ENCODE results near the gene TSPEAR. TPM values are rescaled to one million over a fixed set of nuclear protein-coding genes. Genes with fewer than 3 reads are reported as not detected.

TSPEAR gene
- total RNA-seq, 4 donors from 2014 or later = not detected

DNA sequence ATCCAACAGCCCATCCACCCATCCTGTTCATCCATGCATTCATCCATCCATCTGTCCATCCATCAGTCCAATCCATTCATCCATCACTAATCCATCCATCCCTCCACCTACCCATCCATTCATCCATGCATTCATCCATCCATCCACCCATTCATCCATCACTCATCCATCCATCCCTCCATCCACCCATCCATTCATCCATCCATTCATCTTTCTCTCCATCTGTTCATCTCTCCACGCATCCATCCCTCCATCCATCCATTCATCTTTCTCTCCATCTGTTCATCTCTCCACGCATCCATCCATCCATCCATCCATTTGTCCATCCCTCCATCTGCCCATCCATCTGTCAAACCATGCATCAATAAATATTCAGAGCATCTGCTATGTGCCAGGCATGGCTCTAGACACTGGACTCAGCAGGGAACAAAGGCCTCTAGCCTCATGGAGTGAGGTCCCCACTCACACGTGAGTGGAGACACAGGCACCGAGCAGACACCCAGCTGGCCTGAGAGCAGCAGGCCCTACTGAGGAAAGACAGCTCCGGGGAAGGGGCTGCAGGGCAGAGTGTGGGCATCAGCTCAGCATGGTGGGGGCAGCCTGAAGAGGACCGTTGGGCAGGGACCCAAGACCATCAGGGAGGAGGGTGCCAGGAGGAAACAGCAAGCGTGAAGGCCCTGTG lies 181.0 kb downstream of the TSPEAR start:
- Histone ChIP-seq H3K4me1 (no peaks in the 10 kb centered on the region), H3K27me3 (no peaks in the 10 kb centered on the region), H3K9me3 (no peaks in the 10 kb centered on the region), H3K4me3 (no peak overlapping the region), H3K27ac (no peak overlapping the region), H3K36me3 (no peaks in the 10 kb centered on the region)
- TF ChIP-seq, protein P1, sequence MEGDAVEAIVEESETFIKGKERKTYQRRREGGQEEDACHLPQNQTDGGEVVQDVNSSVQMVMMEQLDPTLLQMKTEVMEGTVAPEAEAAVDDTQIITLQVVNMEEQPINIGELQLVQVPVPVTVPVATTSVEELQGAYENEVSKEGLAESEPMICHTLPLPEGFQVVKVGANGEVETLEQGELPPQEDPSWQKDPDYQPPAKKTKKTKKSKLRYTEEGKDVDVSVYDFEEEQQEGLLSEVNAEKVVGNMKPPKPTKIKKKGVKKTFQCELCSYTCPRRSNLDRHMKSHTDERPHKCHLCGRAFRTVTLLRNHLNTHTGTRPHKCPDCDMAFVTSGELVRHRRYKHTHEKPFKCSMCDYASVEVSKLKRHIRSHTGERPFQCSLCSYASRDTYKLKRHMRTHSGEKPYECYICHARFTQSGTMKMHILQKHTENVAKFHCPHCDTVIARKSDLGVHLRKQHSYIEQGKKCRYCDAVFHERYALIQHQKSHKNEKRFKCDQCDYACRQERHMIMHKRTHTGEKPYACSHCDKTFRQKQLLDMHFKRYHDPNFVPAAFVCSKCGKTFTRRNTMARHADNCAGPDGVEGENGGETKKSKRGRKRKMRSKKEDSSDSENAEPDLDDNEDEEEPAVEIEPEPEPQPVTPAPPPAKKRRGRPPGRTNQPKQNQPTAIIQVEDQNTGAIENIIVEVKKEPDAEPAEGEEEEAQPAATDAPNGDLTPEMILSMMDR (IDR thresholded peaks at IDR 0.05) = no peak
- TF ChIP-seq POLR2A (IDR thresholded peaks at IDR 0.05) (no peak), EP300 (IDR thresholded peaks at IDR 0.05) (no peak)
- no peak for DNase-seq (ENCODE audit: low spot score in 2 of 2)
- WGBS, 2 donors = 83 to 85% methylated on average over 7 of the region's 7 CpGs

DNA sequence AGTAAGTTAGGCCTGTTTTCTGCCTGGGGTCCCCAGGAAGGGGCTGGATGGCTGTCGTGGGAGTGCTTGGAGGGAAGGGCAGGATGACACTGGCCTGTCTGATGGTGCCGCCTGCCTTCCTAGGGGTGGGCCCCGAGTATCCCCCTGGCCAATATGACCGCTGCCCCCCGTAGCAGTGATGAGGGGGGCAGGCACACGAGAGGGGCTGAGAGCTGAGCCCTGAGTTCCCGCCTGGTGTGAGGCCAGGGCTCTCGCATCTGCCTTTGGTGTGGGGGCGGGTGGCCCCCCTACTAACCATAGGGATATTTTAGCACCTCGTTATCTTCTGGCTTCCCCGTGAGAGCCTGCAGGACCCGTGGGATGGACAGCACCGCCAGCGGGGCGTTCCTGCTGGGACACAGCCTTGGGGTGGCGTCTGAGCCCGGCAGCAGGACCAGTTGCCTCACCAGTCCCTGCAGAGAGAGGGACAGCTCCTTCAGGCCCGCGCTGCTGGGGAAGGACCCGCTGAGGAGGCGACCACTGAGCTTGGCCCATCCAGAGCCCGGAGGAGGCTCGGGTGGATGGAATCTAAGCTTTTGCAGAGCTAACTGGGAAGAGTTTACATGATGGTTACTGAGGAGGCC lies 181.8 kb downstream of the TSPEAR start:
- no peak for DNase-seq (ENCODE audit: low spot score in 2 of 2)
- H3K4me1 ChIP-seq = no peaks in the 10 kb centered on the region
- TF ChIP-seq EP300 (IDR thresholded peaks at IDR 0.05) (no peak), POLR2A (IDR thresholded peaks at IDR 0.05) (no peak)
- TF ChIP-seq, protein P1 (IDR thresholded peaks at IDR 0.05) = no peak
- no peak overlapping the region for H3K27ac ChIP-seq
- no peak overlapping the region for H3K4me3 ChIP-seq
- 70 to 76% methylated on average over 11 to 23 of the region's 23 CpGs for WGBS, 2 donors
- H3K27me3 ChIP-seq = no peaks in the 10 kb centered on the region
- H3K36me3 ChIP-seq = no peaks in the 10 kb centered on the region
- no peaks in the 10 kb centered on the region for H3K9me3 ChIP-seq

DNA sequence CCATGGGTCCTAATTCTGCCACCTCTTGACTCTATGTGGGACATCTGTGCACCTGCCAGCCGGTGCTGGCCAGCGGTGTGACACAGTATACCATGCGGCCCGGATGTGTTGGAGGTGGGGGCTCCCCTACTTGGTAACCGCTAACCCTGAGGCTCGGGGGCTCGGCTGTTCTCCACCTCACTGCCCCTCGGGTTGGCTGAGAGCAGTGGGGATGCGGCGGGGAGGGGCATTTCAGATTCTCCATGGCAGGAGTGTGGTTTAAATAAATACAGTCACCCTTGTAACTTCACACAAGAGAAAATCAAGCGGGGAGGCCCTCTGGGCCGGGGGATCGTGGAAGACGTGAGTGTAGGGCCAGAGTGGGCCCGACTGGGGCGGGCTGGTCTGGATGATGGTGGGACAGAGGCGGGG lies 182.4 kb downstream of the TSPEAR start:
- Histone ChIP-seq H3K4me3 (no peak overlapping the region), H3K36me3 (no peaks in the 10 kb centered on the region), H3K27ac (no peak overlapping the region), H3K4me1 (no peaks in the 10 kb centered on the region), H3K27me3 (no peaks in the 10 kb centered on the region), H3K9me3 (no peaks in the 10 kb centered on the region)
- TF ChIP-seq, protein P1 (IDR thresholded peaks at IDR 0.05) = no peak
- TF ChIP-seq EP300 (IDR thresholded peaks at IDR 0.05) = no peak
- TF ChIP-seq POLR2A (IDR thresholded peaks at IDR 0.05) = no peak
- 91 to 94% methylated on average over 17 of the region's 17 CpGs for WGBS, 2 donors
- no peak for DNase-seq (ENCODE audit: low spot score in 2 of 2)

DNA sequence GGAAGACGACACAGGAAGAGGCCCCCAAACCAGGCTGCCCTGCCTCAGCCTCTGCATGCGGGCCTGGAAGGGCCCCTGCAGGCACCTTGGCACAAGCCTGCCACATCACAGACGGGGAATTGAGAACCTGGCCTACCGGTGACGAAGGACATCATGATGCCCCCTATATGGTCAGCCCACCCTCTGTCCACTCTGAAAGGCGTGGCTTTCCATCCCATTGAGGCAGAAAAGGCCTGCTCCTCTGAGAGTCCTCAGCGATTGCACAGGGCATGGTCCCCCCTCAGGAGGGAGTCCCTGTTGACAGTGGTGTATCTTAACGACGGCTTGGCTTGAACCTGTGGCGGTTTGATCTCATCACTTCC lies 182.8 kb downstream of the TSPEAR start:
- H3K4me3 ChIP-seq = no peak overlapping the region

More for the DNA sequence above, 182.8 kb downstream of the TSPEAR start:
- DNase-seq (ENCODE audit: low spot score in 2 of 2) = no peak
- Histone ChIP-seq H3K36me3 (no peaks in the 10 kb centered on the region), H3K4me1 (no peaks in the 10 kb centered on the region), H3K27me3 (no peaks in the 10 kb centered on the region), H3K9me3 (no peaks in the 10 kb centered on the region), H3K27ac (no peak overlapping the region)
- 81 to 89% methylated on average over 9 to 10 of the region's 10 CpGs for WGBS, 2 donors
- TF ChIP-seq, protein P1 (IDR thresholded peaks at IDR 0.05) = no peak
- no peak for TF ChIP-seq EP300 (IDR thresholded peaks at IDR 0.05)
